Superior temporal gyrus (tissue), 1 donor: ENCODE data around the gene LXN.
"Not testable (repeated sequence)": the region's sequence is repeated elsewhere in the genome, so short reads cannot be mapped to it uniquely, and the experiment has no call there.

Experiments used
- DNase-seq: peaks from one replicate; pipeline ENCODE4 v3.0.0-alpha.2; 2016; ENCODE audit errors: extremely low spot score

The LXN gene, protein sequence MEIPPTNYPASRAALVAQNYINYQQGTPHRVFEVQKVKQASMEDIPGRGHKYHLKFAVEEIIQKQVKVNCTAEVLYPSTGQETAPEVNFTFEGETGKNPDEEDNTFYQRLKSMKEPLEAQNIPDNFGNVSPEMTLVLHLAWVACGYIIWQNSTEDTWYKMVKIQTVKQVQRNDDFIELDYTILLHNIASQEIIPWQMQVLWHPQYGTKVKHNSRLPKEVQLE

DNA sequence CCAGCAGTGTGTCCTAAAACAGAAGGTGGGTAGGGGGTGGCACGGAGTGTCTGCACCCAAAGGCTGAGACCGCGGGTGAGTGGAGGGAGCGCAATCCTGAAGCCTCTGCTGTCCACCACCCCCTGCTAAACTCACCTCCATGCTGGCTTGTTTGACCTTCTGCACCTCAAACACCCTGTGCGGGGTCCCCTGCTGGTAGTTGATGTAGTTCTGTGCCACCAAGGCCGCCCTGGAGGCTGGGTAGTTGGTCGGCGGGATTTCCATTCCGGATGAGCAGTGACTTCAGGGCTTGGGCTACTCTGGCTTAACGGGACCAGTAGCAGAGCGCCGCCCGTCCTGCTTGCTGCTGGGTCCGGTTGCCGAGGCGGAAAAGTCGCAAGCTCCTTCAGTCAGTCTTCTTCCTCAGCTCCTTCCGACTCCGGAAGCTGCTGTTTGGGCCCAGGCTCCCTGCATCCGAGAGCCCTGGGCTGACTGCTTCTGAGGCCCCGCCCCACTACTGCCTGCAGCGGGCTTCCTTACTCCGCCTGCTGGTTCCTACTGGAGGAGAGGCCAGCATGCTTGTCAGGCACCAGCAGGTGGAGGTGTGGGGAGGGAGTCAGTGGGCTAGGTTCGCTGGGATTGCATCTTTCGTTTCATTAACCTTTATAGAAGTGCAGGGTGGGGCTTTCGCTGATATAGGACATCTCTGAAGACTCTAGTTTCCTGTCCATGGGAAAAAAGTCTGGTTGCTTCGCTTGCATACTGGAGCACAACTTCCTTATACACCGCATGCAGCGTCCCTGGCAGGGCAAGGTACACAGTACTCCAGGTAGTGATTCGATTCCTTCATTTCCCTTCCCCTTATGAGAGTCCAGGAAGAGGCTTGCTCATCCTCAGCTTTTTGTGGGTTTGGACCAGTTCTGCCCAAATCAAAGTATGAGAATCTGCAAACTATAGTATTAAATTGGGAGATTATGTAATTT, at the start of gene LXN:
Gene LXN, minus strand, starts transcription at position 434 of the 962 bp plus-strand sequence. Its CDS starts 170 bp downstream, at position 264.
- DNase-seq: no peak

DNA sequence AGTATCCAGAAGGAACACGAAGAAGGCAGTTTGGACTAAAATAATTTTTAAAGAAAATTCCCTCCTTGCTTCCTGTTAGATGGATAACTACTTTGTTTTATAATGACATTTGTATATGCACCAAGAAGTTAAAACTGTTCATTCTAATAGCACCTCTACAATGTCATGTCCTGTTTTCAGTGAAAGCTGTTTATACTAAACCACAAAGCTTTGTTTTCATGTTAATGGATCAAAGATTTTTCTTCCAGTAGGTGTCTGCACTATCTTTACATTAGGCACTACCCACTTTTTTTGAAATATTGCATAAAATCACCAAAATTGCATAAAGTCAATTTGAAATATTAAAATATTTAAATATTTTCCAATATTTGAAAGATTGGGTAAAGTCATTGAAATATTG, 49.7 kb upstream of the LXN start:
- no peak for DNase-seq

DNA sequence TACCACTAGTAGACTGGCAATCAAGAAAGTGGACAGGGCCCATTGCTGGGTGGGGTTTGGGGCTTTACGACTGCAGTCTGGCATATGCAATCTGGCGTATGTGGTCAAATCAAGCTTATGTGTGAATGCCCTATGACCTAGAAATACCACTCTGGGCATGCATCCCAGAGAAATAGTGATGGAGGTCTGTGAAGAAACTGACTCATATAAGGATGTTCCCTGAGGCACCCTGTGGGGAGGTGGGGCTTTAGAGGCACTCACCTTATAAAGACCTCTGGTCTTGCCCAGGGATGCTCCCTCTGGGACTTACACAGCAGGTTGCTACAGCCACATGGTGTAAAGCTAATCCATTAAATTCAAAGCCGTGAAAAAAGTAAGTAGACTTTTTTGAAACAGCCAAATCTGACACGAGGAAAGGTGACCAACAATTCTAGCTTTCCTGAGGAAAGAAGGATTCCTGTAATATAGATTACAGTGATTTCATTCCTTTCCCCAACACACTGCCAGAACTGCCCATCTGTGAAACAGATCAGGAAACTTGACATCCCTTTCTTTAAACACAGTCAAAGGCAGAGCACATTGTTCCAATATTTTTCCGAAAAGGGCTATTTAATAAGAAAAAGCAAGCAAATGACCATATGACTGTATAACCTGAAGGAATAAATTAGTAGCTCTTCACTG, 46.2 kb upstream of the LXN start:
- DNase-seq: no peak

DNA sequence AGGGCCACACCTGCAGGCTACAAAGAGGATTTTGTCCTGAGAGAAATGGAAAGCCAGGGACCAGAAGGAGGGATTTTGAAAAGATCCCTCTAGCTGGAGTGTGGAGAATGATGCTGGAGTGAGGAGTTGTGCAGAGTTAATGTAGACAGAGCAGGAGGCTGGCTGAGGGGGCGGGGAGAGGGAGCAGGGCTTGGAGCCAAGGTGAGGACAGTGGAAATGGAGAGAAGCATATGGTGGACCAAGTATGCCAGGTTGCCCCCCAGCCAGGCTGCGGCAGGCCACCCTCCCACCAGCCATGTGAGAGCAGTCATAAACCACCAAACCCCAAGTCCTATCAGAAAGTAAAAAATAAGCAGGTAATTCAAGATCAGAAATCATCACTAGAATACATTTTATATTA, 45.1 kb upstream of the LXN start:
- no peak for DNase-seq

DNA sequence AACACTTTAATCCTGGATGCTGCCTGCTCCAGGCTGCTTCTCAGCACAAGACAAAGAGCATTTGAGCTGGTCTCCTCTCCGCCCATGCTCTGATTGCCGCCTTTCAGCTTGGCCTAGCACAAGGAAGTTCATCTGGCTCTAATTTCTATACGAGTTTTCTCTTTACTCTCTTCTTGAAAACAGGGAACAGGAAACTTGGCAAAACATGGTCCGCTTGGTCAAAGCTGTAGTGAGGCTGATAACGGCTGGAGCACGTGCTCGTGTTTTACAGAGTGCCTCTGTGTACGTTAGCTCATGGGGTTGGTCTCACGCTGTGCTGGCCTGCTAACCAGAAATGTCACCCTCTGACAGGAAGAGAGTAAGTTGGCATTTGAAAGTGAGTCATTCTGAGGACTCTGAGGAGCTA, 40.6 kb upstream of the LXN start:
- DNase-seq: peak; percentile 47

DNA sequence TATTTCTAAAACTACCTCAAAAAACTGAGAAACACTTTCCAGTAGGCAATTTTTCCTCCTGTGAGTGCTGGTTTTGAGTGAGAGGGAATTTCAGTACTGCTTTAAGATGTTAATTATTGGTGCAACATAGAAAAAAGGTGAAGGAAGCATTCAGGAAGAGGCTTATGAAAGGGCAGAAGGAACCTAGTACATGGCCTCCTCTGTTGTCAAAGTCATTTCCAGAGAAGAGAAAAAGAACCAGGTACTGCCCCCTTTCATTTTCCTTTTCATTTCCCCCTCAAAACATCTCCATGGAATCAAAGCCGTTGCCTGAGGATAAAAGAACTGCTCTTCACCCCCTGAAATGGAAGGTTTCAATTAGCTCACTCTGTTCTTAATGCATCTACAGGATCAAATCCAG, 40.0 kb upstream of the LXN start:
- no peak for DNase-seq

DNA sequence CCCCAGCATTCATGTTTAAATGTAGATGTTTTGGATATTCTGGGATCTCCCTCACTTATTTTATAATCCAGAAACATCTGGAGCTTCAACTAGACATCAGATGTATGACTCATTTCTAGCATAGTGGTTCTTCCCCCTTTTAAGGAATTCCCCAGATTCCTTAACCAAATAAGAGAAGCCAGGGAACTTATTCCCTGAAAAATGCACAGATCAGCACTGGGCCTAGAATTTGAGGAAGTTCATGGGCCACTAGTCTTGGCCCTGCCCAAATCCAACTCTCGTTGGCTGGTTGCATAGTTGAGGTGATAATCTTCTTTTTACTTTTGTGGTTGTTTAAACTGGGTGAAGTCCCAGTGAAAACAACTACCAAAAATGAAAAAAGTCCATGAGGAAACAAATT, 39.4 kb upstream of the LXN start:
- DNase-seq: no peak

DNA sequence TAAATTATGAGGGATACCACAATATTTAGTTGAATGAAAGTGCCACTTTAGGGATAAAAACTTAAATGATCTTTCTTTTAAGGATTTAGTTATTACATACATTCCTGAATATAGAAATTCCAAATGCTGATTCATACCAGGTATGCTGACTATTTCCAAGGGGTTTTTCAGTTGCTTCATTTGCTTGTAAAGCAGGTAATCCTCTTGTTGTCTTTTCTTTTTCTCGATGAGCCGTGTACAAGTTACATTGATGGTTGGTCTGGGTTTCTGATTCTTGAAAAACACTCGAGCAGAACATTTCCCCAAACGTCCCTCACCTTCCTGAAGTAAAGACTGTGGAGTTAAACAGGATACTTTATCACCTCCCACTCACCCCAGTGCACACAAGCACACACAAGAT, 38.2 kb upstream of the LXN start:
- DNase-seq: no peak

DNA sequence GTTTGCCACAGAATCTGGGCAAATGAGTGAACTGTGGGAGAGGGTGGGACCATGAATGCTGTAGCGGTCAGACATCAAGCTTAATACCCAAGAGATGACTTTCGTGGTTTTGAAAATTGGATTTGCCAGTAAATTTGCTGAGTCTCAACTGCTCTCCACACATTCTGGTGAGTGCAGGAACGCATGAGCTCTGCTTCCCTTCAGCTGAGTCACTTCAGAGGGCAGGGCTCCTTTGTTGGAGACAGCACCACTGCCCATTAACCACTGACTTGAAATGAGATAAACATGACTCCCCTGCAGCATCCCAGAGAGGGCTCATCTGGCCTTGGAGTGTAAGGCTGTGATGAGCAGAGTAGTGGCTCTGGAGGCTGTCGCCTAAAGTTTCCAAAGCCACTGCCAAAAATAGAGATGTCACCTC, 37.2 kb upstream of the LXN start:
- no peak for DNase-seq

DNA sequence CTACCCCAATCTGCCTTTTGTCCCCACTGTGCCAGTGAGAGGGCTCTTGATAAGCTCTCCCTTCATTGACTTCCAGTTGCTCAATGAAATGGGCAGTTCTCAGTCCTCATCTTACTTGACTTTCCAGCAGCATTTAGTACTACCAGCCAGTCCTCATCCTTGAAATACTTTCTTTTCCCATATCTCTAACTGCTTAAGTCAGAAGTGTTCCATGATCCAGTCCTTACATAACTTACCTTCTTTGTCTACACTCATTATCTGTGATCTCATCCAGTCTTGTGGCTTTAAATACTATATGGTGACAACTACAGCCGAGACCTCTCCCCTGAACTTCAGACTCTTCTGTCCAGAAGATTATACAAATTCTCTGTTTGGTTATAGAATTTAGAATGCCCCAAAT, 31.1 kb upstream of the LXN start:
- no peak for DNase-seq

DNA sequence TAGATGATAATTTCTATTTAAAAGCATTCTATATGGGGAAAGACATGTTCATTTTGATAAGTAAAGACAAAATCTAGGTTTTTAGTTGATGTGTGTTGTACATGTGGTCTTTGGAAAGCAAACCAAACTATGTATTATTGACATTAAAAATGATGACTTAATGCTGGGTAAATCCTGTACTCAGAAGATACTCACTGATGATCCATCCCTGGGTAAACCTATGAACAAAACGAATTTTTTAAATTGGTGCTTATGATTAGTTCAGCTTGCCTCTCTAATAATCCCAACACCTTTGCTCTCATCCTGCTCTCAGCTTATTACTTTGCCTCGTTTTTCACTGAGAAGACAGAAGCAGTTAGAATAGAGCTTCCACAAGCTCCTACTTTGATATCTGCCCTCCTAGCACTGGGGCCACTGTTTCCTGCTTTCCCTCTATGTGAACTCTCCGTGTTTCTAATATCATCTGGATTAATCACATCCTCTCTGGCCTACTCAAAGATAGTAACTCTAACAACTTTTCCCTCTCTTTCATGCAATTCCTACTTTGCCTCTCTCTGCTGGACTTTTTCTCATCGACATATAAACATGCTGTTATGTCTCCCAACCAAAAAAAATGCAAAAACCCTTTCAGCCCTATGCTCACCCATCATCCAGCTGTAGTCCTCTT, 30.5 kb upstream of the LXN start:
- no peak for DNase-seq

DNA sequence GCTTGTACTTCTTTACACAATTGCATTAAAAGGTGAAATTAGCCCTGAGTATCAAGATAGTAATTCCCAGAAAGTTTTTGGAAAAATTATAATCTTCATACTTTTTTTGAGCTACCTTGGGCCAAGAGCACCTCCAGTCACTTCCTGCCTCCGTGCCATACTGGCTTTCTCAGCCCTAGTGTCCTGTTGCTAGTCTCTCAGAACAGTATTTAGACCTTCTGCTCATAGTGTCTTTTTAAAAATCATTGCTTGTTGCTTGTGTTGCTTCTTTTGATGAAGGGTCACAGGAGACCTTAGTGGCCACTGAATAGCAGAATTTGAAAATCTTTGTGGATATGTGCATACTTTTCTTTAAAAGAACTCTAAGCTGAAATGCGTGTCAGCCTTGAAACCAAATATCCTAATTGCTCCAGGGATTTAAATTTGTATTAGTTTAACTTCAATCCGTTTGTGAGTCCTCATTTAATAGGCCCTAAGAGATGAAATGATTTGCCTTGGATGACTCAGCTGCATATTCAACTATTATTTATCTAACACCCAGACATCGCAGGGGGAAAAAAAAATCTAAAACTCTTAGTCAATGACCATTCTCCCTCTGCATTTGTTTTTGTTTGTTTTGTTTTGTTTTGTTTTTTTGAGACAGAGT, 29.1 kb upstream of the LXN start:
- no peak for DNase-seq

DNA sequence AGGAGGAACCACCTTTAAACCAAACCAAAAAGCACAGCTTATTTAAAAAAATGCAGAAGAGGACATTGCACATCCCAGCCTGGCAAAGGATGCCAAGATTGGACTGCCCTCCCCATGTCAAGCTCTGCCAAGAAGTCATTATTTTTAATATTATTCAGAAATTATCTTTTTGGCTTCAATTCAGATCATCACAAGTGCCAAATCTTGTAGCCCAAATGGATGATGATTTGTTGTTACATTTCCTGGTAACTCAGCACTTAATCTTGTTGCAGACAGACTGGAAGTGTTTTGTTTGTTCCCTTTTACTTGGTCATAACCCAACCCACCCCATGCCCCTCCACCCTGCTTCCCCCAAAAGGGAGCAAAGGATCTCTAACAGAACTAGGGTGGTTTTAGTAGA, 28.1 kb upstream of the LXN start:
- no peak for DNase-seq

DNA sequence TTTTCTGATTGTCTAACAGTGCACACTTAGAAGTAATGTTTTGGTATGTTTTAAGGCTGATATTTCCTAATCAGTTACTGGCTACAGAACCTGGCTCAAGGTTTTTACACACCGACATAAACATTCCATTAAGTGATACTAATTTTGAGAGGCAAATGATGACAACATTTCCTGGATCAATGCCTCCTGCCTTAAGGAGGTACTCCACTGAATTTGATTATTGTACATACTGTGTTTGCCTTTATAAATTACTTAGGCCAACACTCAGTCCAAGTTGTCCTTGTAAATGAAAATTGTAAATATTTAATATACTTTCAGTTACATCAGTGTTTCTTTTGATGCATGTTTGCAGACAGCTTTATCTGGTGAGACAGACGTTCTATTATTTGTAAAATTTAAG, 24.2 kb upstream of the LXN start:
- DNase-seq: no peak

DNA sequence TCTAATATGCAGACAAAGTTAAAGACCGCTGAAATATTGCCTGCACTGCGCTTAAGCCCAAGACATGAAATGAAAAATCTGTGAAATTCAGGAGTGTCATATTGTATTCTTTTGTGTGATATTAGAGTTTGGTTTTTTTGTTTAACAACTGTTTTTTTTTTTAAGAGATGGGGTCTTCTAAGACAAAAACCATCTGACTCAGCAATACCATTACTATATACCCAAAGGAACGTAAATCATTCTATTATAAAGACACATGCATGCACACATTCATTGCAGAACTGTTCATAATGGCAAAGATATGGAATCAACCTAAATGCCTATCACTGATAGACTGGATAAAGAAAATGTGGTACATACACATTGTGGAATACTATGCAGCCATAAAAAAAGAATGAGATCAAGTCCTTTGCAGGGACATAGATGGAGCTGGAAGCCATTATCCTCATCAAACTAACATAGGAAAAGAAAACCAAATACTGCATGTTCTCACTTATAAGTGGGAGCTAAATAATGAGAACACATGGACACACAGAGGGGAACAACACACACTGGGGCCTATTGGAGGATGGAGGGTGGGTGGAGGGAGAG, 21.5 kb upstream of the LXN start:
- not testable (repeated sequence) for DNase-seq

DNA sequence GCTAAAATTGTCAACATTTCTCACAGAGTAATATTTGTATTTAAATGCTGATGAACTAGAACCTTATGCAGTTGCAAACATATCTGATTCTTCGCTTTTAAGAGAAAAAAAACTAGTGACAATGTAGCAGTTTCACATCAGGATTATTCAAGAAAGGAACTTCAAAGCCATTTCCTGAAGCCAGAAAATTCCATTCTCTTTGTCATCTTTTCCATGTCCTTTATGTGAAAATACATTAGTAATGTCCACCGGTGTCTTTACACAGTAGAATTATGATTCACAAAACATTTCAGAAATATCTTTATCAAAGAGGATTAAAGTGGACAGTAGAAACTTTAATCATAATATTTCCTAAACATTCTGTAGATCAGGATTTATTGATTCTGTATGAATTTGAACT, 12.7 kb upstream of the LXN start:
- no peak for DNase-seq

DNA sequence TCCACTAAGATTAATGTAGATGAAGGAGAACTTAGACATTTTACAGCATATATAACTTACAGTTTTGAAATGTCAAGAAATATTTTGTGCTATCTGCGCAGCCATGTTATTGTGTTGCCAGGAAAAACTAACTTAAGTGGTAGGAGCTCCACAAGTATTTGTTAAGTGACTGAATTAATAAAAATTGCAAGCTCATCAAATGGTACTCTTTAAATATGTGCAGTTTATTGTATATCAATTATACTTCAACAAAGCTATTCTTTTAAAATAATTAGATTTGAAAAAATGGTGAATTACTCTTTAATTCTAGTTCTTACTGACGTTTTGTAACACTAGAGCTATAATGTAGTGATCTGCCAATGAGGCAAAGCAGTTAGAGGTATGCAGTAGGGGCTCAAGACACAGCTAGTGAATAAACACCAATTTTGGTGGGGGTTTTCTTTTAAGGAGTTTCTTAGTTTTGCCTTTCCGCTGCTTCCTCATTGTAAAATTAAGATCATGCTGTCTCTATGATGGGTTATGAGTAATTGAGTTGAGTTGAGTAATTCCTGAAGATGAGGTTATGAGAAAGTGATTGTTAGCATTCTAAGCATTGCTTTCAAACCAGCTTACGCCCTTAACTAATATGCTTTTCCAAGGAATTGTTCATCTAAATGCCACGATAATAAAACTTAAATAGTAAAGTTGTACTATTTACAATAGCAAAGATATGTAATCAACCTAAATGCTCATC, 10.9 kb upstream of the LXN start:
- no peak for DNase-seq

DNA sequence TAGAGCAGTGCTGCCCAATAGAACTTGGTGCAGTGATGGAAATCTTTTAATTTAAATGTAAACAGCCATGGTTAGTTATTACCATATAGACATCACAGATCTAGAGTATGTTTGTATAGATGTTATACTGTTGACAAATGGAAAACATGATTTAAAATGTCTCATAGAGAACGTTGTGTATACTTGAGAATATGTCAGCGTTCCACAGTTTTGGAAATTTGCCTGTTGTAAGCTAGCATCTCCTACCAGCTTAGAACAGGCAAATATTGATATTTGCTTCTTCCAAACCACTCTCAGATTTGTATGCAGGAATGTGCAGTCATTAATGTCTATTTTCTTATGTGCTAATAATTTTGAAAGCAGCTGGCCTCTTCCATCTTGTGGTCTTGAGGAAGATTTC, 8.4 kb upstream of the LXN start:
- DNase-seq: no peak

DNA sequence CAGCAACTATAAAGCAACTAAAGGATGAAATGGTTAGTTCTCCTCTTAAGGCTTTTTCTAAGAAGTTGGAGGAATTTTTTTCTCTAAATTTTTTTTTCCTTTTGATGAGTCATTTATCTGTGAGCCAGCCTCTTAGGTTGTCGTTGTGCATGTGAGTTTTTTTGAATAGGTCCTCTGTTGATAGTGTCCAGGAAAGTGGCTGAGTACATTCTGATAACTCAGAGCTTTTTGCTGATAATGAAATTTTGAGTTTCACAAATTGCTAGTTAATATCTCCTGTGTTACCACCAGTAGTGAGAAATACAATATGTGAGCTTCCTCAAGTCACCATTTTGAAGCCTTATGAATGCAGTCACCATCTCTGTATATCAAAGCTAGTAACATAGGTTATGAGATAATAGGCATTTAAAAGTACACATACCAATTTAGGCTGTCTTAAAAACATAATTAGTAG, 7.1 kb upstream of the LXN start:
- no peak for DNase-seq

DNA sequence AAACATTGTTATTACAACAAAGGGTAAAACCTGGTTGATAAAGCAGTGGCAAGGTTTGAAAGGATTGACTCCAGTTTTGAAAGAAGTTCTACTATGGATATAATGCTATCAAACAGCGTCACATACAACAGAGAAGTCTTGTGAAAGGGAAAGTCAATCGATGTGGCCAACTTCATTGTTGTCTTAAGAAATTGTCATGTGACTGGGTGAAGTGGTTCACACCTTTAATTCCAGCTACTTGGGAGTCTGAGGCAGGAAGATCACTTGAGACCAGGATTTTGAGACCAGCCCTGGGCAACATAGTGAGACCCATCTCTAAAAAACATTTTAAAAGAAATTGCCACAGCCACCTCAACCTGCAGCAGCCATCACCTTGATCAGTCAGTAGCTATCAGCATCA, 6.2 kb upstream of the LXN start:
- no peak for DNase-seq
